ENCODE measurements around the gene STXBP5.

The STXBP5 gene

DNA sequence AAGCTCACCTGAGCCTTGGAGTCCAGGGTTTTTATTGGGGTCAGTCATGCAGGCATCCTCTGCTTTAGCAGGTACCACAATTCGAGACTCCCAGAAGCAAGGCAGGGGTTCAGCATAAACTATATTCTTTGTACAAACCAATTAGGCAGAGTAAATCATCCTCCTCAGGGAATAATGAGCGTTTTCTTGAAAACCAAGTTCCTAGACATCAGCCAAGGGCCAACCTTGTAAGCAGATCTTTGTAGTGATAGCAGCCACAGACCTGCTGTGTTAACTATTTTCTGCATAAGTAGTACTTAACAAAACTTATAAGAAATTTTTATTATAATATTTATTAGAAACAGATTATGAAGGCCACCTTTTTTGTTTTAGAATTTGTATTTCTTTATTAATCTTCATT lies 74.7 kb downstream of the STXBP5 start:
- H4K20me1 ChIP-seq (ENCODE audit: control insufficient read depth, insufficient read depth, low read depth, low read length), result no peaks in the 10 kb centered on the region

DNA sequence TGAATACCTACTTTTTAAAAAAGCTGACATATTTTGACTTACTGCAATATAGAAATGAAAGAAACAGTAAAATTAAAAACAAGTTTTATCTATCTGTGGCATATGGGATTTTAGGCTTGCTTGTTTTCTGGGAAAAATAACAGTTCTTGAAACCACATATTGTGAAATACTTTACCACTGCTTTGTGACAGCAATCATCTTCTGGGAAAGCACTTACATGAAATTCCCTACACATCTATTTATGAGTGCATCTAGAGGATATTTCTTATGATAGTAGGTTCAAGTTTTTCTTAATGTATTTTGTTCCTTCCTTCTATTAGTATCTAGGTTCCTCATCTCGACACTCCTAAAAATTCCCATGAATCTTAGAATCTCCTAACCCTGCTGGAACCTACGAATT lies 75.2 kb downstream of the STXBP5 start:
- Histone ChIP-seq H3K79me2 (ENCODE audit: control insufficient read depth, low read length) (no peaks in the 10 kb centered on the region), H3K27ac (ENCODE audit: low read depth, low read length) (no peak overlapping the region), H3F3A (ENCODE audit: control insufficient read depth, insufficient read depth) (no peaks in the 10 kb centered on the region), H3K9me2 (replicated peaks; ENCODE audit: control insufficient read depth, low read length) (no peaks in the 10 kb centered on the region), H3K9me3 (ENCODE audit: control insufficient read depth, insufficient read depth, low read length) (no peaks in the 10 kb centered on the region), H3K36me3 (ENCODE audit: control insufficient read depth, low read length) (peaks cover 5% of the 10 kb centered on the region; the same call in 1 of the 2 replicates), H4K20me1 (ENCODE audit: control insufficient read depth, insufficient read depth, low read depth, low read length) (no peaks in the 10 kb centered on the region), H3K4me1 (ENCODE audit: control insufficient read depth, low read length) (no peaks in the 10 kb centered on the region), H3K4me2 (ENCODE audit: low read length) (no peak overlapping the region), H3K27me3 (ENCODE audit: control insufficient read depth, low read length) (no peaks in the 10 kb centered on the region), H3K4me3 (ENCODE audit: low read length) (no peak overlapping the region)
- TF ChIP-seq EZH2phosphoT487 (IDR thresholded peaks at IDR 0.05; ENCODE audit: borderline replicate concordance, low read length), result no peak
- TF ChIP-seq, protein P1, sequence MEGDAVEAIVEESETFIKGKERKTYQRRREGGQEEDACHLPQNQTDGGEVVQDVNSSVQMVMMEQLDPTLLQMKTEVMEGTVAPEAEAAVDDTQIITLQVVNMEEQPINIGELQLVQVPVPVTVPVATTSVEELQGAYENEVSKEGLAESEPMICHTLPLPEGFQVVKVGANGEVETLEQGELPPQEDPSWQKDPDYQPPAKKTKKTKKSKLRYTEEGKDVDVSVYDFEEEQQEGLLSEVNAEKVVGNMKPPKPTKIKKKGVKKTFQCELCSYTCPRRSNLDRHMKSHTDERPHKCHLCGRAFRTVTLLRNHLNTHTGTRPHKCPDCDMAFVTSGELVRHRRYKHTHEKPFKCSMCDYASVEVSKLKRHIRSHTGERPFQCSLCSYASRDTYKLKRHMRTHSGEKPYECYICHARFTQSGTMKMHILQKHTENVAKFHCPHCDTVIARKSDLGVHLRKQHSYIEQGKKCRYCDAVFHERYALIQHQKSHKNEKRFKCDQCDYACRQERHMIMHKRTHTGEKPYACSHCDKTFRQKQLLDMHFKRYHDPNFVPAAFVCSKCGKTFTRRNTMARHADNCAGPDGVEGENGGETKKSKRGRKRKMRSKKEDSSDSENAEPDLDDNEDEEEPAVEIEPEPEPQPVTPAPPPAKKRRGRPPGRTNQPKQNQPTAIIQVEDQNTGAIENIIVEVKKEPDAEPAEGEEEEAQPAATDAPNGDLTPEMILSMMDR (IDR thresholded peaks at IDR 0.05; ENCODE audit: low read depth, low read length, poor library complexity, severe bottlenecking), result no peak

More for the DNA sequence above, 74.7 kb downstream of the STXBP5 start:
- Histone ChIP-seq H3F3A (ENCODE audit: control insufficient read depth, insufficient read depth) (no peaks in the 10 kb centered on the region), H3K27me3 (ENCODE audit: control insufficient read depth, low read length) (no peaks in the 10 kb centered on the region), H3K4me3 (ENCODE audit: low read length) (no peak overlapping the region), H3K4me1 (ENCODE audit: control insufficient read depth, low read length) (no peaks in the 10 kb centered on the region), H3K9me3 (ENCODE audit: control insufficient read depth, insufficient read depth, low read length) (no peaks in the 10 kb centered on the region), H3K27ac (ENCODE audit: low read depth, low read length) (no peak overlapping the region), H3K4me2 (ENCODE audit: low read length) (no peak overlapping the region), H3K36me3 (ENCODE audit: control insufficient read depth, low read length) (peaks cover 5% of the 10 kb centered on the region; the same call in 1 of the 2 replicates), H3K9me2 (replicated peaks; ENCODE audit: control insufficient read depth, low read length) (no peaks in the 10 kb centered on the region), H3K79me2 (ENCODE audit: control insufficient read depth, low read length) (no peaks in the 10 kb centered on the region)
- TF ChIP-seq, protein P1 (IDR thresholded peaks at IDR 0.05; ENCODE audit: low read depth, low read length, poor library complexity, severe bottlenecking), result no peak
- no peak for TF ChIP-seq EZH2phosphoT487 (IDR thresholded peaks at IDR 0.05; ENCODE audit: borderline replicate concordance, low read length)

DNA sequence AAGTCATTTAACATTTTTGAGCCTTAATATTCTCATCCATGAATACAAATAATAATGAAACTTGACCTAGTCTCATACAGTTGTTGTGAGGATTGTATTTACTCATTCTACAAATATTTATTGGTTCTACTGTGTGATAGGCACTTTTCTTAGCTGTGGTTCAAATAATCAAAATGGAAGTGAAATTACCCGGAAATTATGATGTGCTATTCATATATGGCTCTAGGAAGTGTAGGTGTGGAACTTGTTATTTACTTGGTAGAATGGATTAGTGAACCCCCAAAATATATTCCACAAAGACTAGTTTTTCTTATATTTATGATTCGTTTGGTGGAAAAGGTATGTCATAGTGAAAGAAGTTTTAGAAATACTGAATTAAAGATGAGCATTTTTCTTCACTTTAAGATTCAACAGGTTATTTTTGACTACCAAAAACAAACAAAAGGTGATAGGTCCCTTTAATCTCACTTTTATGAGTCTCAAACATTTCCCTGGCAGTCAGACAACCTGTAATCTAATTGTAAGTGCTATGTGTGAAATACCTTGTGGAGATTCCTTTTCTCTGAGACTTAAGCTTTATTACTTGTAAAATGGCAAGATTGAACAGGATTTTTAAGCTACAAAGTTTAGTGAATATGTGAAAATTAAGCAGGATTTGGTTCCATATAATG lies 77.8 kb downstream of the STXBP5 start:
- Histone ChIP-seq H3K9me3 (ENCODE audit: control insufficient read depth, insufficient read depth, low read length) (no peaks in the 10 kb centered on the region), H3K27ac (ENCODE audit: low read depth, low read length) (no peak overlapping the region), H3K9me2 (replicated peaks; ENCODE audit: control insufficient read depth, low read length) (no peaks in the 10 kb centered on the region), H3K36me3 (ENCODE audit: control insufficient read depth, low read length) (peaks cover 5% of the 10 kb centered on the region; the same call in 1 of the 2 replicates), H3F3A (ENCODE audit: control insufficient read depth, insufficient read depth) (no peaks in the 10 kb centered on the region), H3K4me3 (ENCODE audit: low read length) (no peak overlapping the region), H3K79me2 (ENCODE audit: control insufficient read depth, low read length) (no peaks in the 10 kb centered on the region), H3K4me1 (ENCODE audit: control insufficient read depth, low read length) (no peaks in the 10 kb centered on the region), H4K20me1 (ENCODE audit: control insufficient read depth, insufficient read depth, low read depth, low read length) (no peaks in the 10 kb centered on the region), H3K4me2 (ENCODE audit: low read length) (no peak overlapping the region), H3K27me3 (ENCODE audit: control insufficient read depth, low read length) (no peaks in the 10 kb centered on the region)
- TF ChIP-seq, protein P1 (IDR thresholded peaks at IDR 0.05; ENCODE audit: low read depth, low read length, poor library complexity, severe bottlenecking), result no peak
- TF ChIP-seq EZH2phosphoT487 (IDR thresholded peaks at IDR 0.05; ENCODE audit: borderline replicate concordance, low read length), result no peak

Measured in DOHH2 (cell line).